Stimulated activated naive CD8-positive, alpha-beta T cell treated with anti-CD3 and anti-CD28 coated beads, Interleukin-15, Interleukin-2, amounts not matched to agents 100 ng/mL and 50 ng/mL, for 24 hours (primary cell): Measurements from ENCODE around the gene GGNBP2.
"Not testable (repeated sequence)": the region's sequence is repeated elsewhere in the genome, so short reads cannot be mapped to it uniquely, and the experiment has no call there.

Source experiments
- H3K27ac Mint-ChIP-seq: one replicate; pipeline ENCODE4 v1.8.0; 2021; ENCODE audit warnings: mild to moderate bottlenecking, mixed read lengths
- H3K27me3 Mint-ChIP-seq: one replicate; pipeline ENCODE4 v1.8.0; 2021; ENCODE audit warnings: mixed read lengths
- H3K36me3 Mint-ChIP-seq: one replicate; pipeline ENCODE4 v1.8.0; 2021; ENCODE audit warnings: low read depth, mixed read lengths
- H3K4me1 Mint-ChIP-seq: one replicate; pipeline ENCODE4 v1.8.0; 2021; ENCODE audit warnings: low read depth, mixed read lengths
- H3K4me3 Mint-ChIP-seq: one replicate; pipeline ENCODE4 v1.8.0; 2021; ENCODE audit warnings: mild to moderate bottlenecking, mixed read lengths
- H3K9me3 Mint-ChIP-seq: one replicate; pipeline ENCODE4 v1.8.0; 2021; ENCODE audit warnings: mixed read lengths

Gene GGNBP2

DNA sequence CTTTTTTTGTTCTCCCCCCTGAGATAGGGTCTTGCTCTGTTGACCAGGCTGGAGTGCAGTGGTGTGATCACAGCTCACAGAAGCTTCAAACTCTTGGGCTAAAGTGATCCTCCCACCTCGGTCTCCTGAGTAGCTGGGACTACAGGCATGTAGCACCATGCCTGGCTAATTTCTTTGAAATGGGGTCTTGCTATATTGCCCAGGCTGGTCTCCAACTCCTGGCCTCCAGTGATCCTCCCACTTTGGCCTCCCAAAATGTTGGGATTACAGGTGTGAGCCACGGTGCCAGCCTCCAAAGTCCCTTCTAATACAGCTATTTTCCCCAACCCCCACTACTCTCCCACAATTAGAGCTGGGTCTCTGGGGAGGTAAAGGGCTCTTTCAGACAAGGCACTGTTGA is 36.3 kb upstream of the GGNBP2 start:
- H3K4me1 Mint-ChIP-seq, H3K27me3 Mint-ChIP-seq, H3K4me3 Mint-ChIP-seq, H3K9me3 Mint-ChIP-seq: not testable (repeated sequence)
- Mint-ChIP-seq H3K27ac (peak overlapping the region; percentile 40), H3K36me3 (peaks cover 65% of the 10 kb centered on the region)

DNA sequence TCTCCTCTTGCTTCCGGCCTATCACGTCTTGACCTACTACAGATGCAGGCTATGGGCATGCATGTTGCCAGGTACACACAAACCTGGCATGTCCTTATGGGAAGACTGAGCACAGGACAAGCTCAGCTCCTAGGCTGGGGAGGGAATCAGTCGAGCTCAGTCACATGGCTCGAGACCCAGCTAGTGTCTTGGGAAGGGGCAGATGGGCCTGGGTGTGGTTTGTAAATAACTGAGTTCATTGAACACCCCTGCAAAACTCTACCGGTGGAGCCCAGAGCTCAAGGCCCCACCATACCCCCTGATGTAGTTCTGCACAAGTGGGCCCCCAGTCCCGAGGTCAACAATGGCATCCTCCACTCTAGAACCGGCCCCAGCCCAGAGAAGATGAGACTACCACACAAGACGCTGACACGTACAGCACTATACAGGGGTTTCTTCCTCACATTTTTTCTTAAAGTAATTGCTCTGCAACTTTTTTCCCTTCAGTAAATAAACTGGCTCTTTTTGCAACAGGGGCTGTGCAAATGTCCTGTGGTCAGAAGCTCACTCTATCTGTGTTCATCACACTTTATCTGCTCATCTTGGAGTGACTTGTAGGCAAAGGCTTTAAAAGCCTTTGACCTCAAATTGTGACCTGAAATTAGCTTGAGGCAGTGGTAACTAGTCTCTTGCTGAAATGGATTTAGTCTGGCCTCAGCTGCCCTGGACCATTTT is 35.3 kb upstream of the GGNBP2 start:
- no peaks in the 10 kb centered on the region for H3K4me1 Mint-ChIP-seq
- no peaks in the 10 kb centered on the region for H3K27me3 Mint-ChIP-seq
- no peak overlapping the region for H3K4me3 Mint-ChIP-seq
- no peak overlapping the region for H3K27ac Mint-ChIP-seq
- H3K9me3 Mint-ChIP-seq = no peaks in the 10 kb centered on the region
- peaks cover 68% of the 10 kb centered on the region for H3K36me3 Mint-ChIP-seq

DNA sequence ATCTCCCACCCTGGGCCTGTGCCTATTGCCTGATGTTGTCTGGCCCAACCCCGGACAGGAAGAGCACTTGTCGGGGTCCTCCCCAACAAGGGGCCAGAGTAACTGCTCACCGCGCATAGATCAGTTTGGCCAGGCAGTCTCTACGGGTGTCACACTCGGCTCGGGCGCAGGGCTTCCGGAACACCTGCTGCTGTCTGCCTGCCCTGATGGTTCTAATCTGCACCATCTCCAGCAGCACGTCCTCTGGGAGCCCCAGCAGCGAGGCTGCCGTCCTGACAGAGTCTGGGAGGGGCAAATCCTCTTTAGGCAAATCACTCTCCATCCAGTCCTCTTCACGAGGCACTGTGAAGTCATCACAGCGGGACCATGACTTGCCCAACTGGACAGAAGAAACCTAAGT is 34.1 kb upstream of the GGNBP2 start:
- Mint-ChIP-seq H3K27me3 (no peaks in the 10 kb centered on the region), H3K27ac (no peak overlapping the region), H3K36me3 (peaks cover 72% of the 10 kb centered on the region), H3K9me3 (no peaks in the 10 kb centered on the region), H3K4me1 (no peaks in the 10 kb centered on the region), H3K4me3 (no peak overlapping the region)

DNA sequence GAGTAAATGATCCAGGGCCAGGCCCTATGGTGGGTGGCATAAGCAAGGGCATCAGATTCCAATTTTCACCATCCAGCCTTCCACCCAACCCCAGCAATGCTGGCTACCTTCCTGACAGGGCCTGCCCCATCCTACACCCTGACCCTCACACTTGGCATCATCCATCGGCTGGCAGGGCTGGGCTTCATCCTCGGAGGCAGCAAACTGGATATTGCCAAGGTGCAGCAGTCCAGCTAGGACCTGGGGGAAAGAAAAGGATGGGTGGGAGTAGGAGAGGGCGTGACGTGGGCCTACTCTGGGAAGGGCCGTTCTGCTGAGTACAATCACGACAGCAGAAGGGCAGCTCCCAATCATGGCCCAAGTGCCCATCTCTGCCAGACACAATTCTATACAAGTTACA is 33.5 kb upstream of the GGNBP2 start:
- no peak overlapping the region for H3K27ac Mint-ChIP-seq
- H3K27me3 Mint-ChIP-seq = no peaks in the 10 kb centered on the region
- no peak overlapping the region for H3K4me3 Mint-ChIP-seq
- no peaks in the 10 kb centered on the region for H3K4me1 Mint-ChIP-seq
- peaks cover 69% of the 10 kb centered on the region for H3K36me3 Mint-ChIP-seq
- H3K9me3 Mint-ChIP-seq = no peaks in the 10 kb centered on the region

DNA sequence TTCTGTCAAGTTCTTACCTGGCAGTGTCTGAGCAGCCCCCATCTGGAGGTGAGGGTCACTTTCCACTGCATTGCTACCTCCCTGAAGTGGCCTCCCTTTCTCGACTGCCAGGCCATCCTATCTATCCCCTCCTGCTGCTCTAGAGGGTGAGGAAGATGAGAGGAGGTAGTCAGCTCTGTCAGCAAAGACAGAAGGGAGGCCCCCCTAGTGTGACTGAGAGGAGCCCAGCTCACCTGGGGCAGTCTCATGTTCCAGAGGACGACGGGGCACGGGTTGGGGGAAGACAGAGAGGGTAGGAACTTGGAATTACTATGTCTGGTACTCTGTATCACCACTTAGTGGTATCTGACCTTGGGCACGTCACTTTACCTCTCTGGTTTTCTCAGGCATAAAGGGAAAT is 32.1 kb upstream of the GGNBP2 start:
- Mint-ChIP-seq H3K27ac (no peak overlapping the region), H3K27me3 (no peaks in the 10 kb centered on the region), H3K36me3 (peaks cover 60% of the 10 kb centered on the region), H3K4me3 (no peak overlapping the region), H3K4me1 (no peaks in the 10 kb centered on the region), H3K9me3 (no peaks in the 10 kb centered on the region)

DNA sequence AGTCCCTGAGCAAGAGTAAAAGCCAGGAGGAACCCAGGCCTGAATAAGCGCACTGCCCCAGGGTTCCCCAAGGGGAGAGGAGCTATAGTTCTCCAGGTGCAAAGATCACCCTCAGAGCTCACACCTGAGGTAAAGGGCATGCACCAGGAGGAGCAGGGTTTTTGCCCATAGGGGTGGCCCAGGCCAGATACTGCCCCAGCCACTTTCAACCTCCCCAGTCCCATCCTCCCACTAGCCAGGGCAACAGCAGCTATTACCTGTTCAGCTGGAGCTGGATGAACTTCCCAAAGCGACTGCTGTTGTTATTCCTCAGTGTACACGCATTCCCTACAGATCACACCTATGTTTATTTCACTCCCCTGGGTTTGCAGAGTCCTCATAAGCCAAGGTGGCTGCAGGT is 29.9 kb upstream of the GGNBP2 start:
- H3K9me3 Mint-ChIP-seq = no peaks in the 10 kb centered on the region
- H3K4me3 Mint-ChIP-seq = no peak overlapping the region
- H3K27me3 Mint-ChIP-seq = no peaks in the 10 kb centered on the region
- no peak overlapping the region for H3K27ac Mint-ChIP-seq
- no peaks in the 10 kb centered on the region for H3K4me1 Mint-ChIP-seq
- H3K36me3 Mint-ChIP-seq = peaks cover 57% of the 10 kb centered on the region

DNA sequence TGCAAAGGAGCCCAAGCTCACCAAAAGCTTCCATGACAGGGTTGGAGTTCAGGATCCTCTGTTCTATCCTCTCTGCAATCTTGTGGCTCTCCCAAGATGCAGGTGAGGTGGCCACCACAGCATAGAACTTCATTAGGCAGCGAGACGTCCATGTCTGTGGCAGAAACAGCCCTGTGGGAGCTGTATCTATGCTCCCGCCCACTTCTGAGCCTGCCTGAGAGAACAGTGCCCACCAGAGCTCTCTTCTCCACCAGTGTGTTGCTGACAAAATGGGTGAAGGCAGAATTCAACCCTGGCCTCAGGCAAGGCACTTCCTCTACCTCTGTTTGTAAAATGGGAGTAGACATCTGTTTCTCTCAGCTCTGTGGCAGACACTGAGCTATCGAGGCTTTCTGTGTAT is 28.9 kb upstream of the GGNBP2 start:
- no peaks in the 10 kb centered on the region for H3K4me1 Mint-ChIP-seq
- H3K36me3 Mint-ChIP-seq = peaks cover 60% of the 10 kb centered on the region
- no peaks in the 10 kb centered on the region for H3K27me3 Mint-ChIP-seq
- H3K9me3 Mint-ChIP-seq = no peaks in the 10 kb centered on the region
- H3K4me3 Mint-ChIP-seq = no peak overlapping the region
- H3K27ac Mint-ChIP-seq = no peak overlapping the region

DNA sequence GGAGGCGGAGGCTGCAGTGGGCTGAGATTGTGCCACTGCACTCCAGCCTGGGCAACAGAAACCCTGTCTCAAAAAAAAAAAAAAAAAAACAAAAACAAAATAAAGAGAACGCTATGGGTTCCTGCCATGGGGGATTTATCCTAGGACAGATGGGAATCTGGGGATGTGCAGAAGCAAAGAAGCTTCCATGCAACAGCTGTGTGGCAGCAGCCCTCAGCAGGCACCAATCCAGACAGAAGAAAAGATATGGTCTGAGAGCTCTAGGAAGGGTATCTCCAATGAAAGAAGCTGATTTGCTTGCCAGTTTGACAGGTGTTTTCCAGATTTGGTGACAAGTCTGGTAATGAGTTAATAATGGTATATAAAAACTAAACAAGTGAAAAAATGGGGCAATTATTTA is 21.6 kb upstream of the GGNBP2 start:
- H3K9me3 Mint-ChIP-seq = no peaks in the 10 kb centered on the region
- H3K4me3 Mint-ChIP-seq = no peak overlapping the region
- no peaks in the 10 kb centered on the region for H3K27me3 Mint-ChIP-seq
- H3K4me1 Mint-ChIP-seq = peaks cover 25% of the 10 kb centered on the region
- H3K27ac Mint-ChIP-seq = no peak overlapping the region
- peaks cover 80% of the 10 kb centered on the region for H3K36me3 Mint-ChIP-seq

DNA sequence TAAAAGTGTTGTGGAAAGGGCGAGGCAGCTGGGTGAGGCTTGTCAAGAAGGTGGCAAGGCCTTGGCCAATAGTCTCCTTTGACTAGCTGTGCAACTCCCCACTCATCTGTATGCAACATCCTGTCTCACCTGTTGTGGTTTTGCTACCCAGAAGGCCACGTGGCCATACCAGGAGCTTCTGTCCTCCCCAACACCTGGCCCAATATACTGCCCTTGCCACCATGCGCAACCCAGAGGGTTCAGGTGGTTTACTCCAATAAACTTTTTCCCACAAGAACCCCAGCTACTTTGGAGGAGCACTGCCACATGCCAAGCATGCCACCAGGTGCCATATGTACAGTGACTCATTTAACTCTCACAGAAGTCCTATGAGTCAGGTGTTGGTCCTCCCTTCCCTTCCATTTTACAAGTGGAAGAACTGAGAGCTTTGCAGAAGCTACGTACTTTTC is 20.3 kb upstream of the GGNBP2 start:
- peak overlapping the region; percentile 83 for H3K27ac Mint-ChIP-seq
- H3K9me3 Mint-ChIP-seq = no peaks in the 10 kb centered on the region
- peaks cover 29% of the 10 kb centered on the region for H3K4me1 Mint-ChIP-seq
- H3K36me3 Mint-ChIP-seq = peaks cover 74% of the 10 kb centered on the region
- no peak overlapping the region for H3K4me3 Mint-ChIP-seq
- no peaks in the 10 kb centered on the region for H3K27me3 Mint-ChIP-seq

DNA sequence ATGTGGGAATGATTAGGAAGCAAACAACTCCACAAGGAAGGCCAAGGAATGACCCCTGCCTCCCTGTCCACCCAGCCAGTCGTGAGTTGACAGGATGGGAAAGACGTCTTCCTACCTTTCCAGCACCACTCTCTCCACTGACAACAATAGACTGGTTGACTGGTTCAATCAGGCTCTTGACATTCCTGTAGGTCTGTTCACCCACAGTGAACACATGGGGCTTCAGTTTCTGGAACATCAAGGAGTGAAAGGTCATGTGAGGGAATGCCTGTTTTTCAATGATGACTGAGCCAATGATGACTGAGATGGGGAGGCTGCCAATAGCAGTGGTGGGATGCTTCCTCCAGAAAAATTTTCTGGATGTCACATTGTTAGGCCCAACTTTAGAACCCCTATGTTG is 19.6 kb upstream of the GGNBP2 start:
- Mint-ChIP-seq H3K4me3 (peak overlapping the region; percentile 5), H3K27ac (peak overlapping the region; percentile 83), H3K4me1 (peaks cover 31% of the 10 kb centered on the region), H3K36me3 (peaks cover 74% of the 10 kb centered on the region), H3K9me3 (no peaks in the 10 kb centered on the region), H3K27me3 (no peaks in the 10 kb centered on the region)

DNA sequence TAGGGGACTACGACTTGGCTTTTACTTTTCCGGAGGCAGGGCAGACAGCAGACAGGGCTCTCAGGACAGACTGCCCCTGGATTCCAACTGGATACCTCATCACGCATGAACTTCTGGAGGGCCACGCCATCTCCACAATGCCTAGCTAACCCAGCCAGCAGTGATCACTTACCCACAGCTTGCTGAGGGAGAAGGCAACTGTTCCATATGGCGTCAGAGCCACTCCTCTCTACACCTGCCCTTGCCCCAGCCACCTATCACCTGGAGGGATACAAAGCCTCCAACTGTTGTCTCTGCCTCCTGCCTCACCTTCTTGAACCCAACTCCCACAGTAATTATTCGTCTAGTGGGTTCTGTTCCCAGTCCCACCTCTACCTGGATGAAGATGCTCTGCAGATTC is 18.8 kb upstream of the GGNBP2 start:
- H3K4me1 Mint-ChIP-seq = peaks cover 31% of the 10 kb centered on the region
- no peaks in the 10 kb centered on the region for H3K9me3 Mint-ChIP-seq
- H3K27me3 Mint-ChIP-seq = no peaks in the 10 kb centered on the region
- H3K4me3 Mint-ChIP-seq = no peak overlapping the region
- H3K36me3 Mint-ChIP-seq = peaks cover 69% of the 10 kb centered on the region
- H3K27ac Mint-ChIP-seq = peak overlapping the region; percentile 36

DNA sequence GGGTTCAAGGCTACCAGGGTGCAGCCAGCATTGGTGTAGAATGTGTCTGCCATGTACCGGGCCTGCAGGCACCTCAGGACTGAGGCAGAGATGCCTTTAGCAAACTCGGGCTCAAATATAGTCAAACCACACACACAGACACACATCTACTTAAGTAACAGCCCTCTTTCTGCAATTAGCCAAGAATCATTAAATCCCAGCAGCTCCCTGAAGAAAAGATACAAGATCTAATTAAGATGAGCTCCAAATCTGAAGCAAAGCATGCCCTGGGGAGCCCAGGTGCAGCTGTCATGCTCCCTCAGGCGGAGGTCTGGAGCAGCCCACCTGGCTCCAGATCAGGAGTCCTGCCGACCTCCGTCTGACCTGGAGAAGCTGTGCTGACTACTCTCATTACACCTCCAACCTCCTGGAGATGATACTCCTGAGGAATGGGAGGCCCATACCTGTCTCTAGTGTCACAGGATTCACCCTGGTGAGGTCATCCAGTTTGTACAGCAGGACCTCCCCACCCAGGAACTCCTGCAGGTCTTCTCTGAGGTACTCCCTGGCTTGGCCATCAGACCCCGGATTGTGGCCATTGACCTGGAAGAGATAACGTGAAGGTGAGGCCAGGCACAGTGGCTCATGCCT is 17.0 kb upstream of the GGNBP2 start:
- H3K36me3 Mint-ChIP-seq = peaks cover 71% of the 10 kb centered on the region
- no peak overlapping the region for H3K4me3 Mint-ChIP-seq
- no peak overlapping the region for H3K27ac Mint-ChIP-seq
- H3K9me3 Mint-ChIP-seq = no peaks in the 10 kb centered on the region
- peaks cover 39% of the 10 kb centered on the region for H3K4me1 Mint-ChIP-seq
- no peaks in the 10 kb centered on the region for H3K27me3 Mint-ChIP-seq

DNA sequence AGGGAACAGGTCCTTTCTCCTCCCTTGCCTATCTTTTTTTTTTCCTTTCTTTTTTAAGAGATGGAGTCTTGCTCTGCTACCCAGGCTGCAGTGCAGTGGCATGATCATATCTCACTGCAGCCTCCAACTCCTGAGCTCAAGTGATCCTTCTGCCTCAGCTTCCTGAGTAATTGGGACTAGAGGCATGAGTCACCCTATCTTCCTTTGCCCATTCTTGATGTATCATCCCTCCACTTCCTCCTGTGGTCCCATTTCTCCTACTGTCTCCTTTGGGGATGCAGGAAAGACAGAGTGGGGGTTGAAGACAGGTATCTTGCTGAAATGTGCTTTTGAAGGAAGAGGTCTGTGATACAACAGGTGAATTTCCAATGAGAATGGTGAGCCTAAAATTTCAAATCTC is 15.6 kb upstream of the GGNBP2 start:
- H3K4me1 Mint-ChIP-seq = peaks cover 50% of the 10 kb centered on the region
- peaks cover 73% of the 10 kb centered on the region for H3K36me3 Mint-ChIP-seq
- H3K9me3 Mint-ChIP-seq = no peaks in the 10 kb centered on the region
- H3K27me3 Mint-ChIP-seq = no peaks in the 10 kb centered on the region
- H3K27ac Mint-ChIP-seq = peak overlapping the region; percentile 32
- H3K4me3 Mint-ChIP-seq = no peak overlapping the region

DNA sequence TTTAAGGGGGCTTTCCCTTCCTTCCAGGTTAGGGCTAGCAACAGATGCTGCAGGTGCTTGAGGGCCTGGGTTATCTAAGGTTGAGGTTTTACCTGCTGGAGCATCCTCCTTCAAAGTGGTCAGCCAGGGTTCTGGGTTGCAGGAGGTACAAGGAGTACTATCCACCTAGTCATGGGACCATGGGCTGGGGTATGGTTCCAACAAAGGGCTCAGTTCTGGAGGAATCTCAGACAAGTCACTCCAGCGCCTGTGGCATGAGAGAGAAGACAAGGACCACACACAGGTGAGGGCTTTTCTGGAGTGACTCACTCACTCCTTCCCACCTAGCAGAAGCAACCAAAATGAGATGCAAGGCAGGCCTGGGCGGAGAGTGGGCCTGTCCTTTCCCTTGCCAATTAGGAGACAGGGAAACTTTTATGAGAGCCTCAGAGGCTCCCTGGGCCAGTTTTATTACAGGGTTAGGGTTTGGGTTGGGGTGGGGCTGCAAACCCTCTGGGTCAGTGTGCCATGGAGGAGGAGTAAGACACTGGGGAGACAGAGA is 12.2 kb upstream of the GGNBP2 start:
- Mint-ChIP-seq H3K9me3 (no peaks in the 10 kb centered on the region), H3K27ac (peak overlapping the region; percentile 49), H3K27me3 (no peaks in the 10 kb centered on the region), H3K4me3 (peak overlapping the region; percentile 98), H3K4me1 (peaks cover 43% of the 10 kb centered on the region), H3K36me3 (peaks cover 63% of the 10 kb centered on the region)

DNA sequence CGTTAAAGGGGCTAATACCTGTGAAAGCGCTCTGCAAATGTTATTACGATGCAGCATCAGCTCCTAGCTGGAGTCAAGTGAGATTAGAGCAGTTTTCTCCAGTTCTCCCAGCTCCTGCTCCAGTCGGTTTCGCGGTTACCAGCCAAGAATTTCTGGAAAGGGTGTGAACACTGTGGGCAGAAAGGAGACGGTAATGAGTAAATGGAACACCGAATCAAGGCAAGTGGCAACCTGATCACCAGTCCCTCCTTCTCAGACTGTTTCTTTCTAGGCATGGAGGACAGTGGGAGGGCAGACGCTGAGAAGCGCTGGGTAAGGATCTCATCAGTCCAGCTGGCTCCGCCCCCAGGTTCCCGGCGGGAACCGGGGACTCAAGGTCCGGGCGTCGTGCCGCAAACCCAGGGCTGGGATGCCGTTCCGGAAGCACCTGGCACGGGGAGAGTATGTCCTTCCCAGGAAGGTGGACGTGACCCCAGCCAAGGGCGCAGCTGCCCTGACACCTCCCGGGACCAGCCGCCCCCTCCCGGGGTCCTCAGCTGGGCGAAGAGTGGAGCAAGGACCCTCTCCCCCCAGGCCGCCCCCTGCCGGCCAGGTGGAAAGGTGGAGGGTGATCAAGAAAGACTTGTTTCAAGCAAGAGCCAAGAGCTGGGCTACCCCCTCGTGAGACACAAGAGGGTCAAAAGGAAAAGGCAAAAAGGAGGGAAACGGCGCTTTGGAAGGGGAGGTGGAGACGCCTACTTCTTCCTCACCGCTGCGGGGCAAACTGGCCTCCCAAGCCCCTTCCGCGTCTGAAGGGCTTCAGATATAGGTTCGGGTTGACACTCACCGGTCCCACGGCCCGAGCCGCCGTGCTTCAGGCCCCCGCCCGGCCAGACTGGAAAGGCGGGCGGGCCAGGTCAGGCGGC is 10.5 kb upstream of the GGNBP2 start:
- H3K4me1 Mint-ChIP-seq = peaks cover 42% of the 10 kb centered on the region
- H3K27ac Mint-ChIP-seq = peak overlapping the region; percentile 99
- H3K36me3 Mint-ChIP-seq = peaks cover 64% of the 10 kb centered on the region
- H3K27me3 Mint-ChIP-seq = no peaks in the 10 kb centered on the region
- H3K4me3 Mint-ChIP-seq = peak overlapping the region; percentile 98
- no peaks in the 10 kb centered on the region for H3K9me3 Mint-ChIP-seq
